Right lobe of liver (tissue), 6 donors: Measurements from ENCODE around the gene DLX2. TPM values are rescaled to one million over a fixed set of nuclear protein-coding genes. Genes with fewer than 3 reads are reported as not detected.

ENCODE experiments used
- ATAC-seq, 4 donors: fragments of 200-7000 bp; cut with Tn5 transposase; one replicate each; pipeline ENCODE4 v1.9.1; 2020; ENCODE audit warnings: mild to moderate bottlenecking in 4 of 4, moderate library complexity in 4 of 4
- DNase-seq, 3 donors: peaks; one replicate each; pipeline ENCODE4 v3.0.0-alpha.2; 2020
- H3K27ac ChIP-seq, 3 donors: fragments of 200-600 bp; one replicate each; pipeline ENCODE4 v1.8.0; 2022
- H3K27me3 ChIP-seq, 2 donors: fragments of 200-600 bp; one replicate each; pipeline ENCODE4 v1.8.0; 2022
- H3K36me3 ChIP-seq, 4 donors: fragments of 200-600 bp; sonication (generic) in 1 of 4; one replicate each; pipeline versions ENCODE4 v1.5.1 to v1.8.0; 2017 to 2022; ENCODE audit warnings: control low read depth in 1 of 4
- H3K4me1 ChIP-seq, 4 donors: fragments of 200-600 bp; sonication (generic) in 1 of 4; one replicate each; pipeline versions ENCODE4 v1.5.1 to v1.8.0; 2017 to 2022; ENCODE audit warnings: control low read depth in 1 of 4
- H3K4me3 ChIP-seq, 3 donors: fragments of 200-600 bp; one replicate each; pipeline ENCODE4 v1.8.0; 2022
- H3K9me3 ChIP-seq, 4 donors: fragments of 200-600 bp; sonication (generic) in 1 of 4; one replicate each; pipeline versions ENCODE4 v1.5.1 to v1.8.0; 2017 to 2022; ENCODE audit warnings: control low read depth in 1 of 4
- CTCF ChIP-seq, 4 donors: fragments of 200-600 bp in 3 of 4; fragments of 450-650 bp in 1 of 4; IDR thresholded peaks; one replicate each; pipeline versions ENCODE4 v1.5.1 to v1.8.0; 2016 to 2022; ENCODE audit warnings: antibody characterized with exemption in 4 of 4, mild to moderate bottlenecking in 2 of 4
- POLR2A ChIP-seq: fragments of 450-650 bp; IDR thresholded peaks from one replicate; pipeline ENCODE4 v1.6.1; 2017; ENCODE audit warnings: antibody characterized with exemption, mild to moderate bottlenecking
- WGBS: methylation state at CpG from one replicate; pipeline ENCODE4 v1.1.6; 2018; ENCODE audit warnings: low coverage, low lambda C conversion rate; ENCODE audit not compliant: insufficient coverage; ENCODE audit errors: missing lambda C conversion rate; 5-methylcytosine and 5-hydroxymethylcytosine counted together
- intact Hi-C, 2 donors: fragments of 100-400 bp; cut with DNase I; formaldehyde crosslinking; loops; one replicate each; pipeline versions ENCODE4 v1.11.2 to v1.14.1; 2022
- total RNA-seq, 6 experiments: library from RNA; depleted of rRNA in 2 of 6; stranded (reverse); fragments of >200 nt in 2 of 6; fragmentation: NEBNext Ultra II Directional in 3 of 6; extraction: Animal tissue kit (Norgen Biotek cat#: 25700) in 3 of 6; gene quantifications; one replicate each; pipeline versions ENCODE4 v1.1.0 to v1.2.4, GENCODE V29; 2016 to 2023
- donor health status: DM: no; HTN: yes; CAD: no.
- donor health status: DM: no; HTN: no; CAD: no.
- donor health status: DM: no; HTN: no; CAD: no.
- donor health status: DM: no; HTN: yes; CAD: no.
- donor health status: DM: no; HTN: yes; CAD: no.

Gene DLX2
- total RNA-seq, 6 experiments from 2014 or later: not detected

GRCh38 chr2:172088245-172089004 is 14.3 kb downstream of the DLX2 start:
- Histone ChIP-seq H3K4me1 (peaks cover 0 to 27% (median 5%) of the 10 kb centered on the region in 4 donors), H3K27me3 (peaks cover 57 to 94% of the 10 kb centered on the region in 2 donors), H3K9me3 (no peaks in the 10 kb centered on the region), H3K36me3 (no peaks in the 10 kb centered on the region), H3K27ac (no peak overlapping the region), H3K4me3 (no peak overlapping the region)
- WGBS: 5% methylated on average over 34 of the region's 37 CpGs
- no peak for ATAC-seq
- intact Hi-C loops: no loop called here
- TF ChIP-seq CTCF (IDR thresholded peaks at IDR 0.05) (no peak), POLR2A (no peak)
- DNase-seq: no peak

- WGBS: 0% methylated on average over 3 of the region's 23 CpGs
Observed at GRCh38 chr2:172087780-172088244, 14.9 kb downstream of the DLX2 start.

GRCh38 chr2:172087207-172087779 is 15.4 kb downstream of the DLX2 start:
- TF ChIP-seq CTCF (IDR thresholded peaks at IDR 0.05) (no peak), POLR2A (no peak)
- 12% methylated on average over 30 of the region's 31 CpGs for WGBS
- Histone ChIP-seq H3K36me3 (no peaks in the 10 kb centered on the region), H3K9me3 (no peaks in the 10 kb centered on the region), H3K4me3 (no peak overlapping the region), H3K4me1 (peaks cover 0 to 27% (median 5%) of the 10 kb centered on the region in 4 donors), H3K27me3 (peaks cover 67 to 94% of the 10 kb centered on the region in 2 donors), H3K27ac (no peak overlapping the region)
- DNase-seq (no peak), ATAC-seq (no peak)
- intact Hi-C loops: no loop called here

More at GRCh38 chr2:172087780-172088244, 14.9 kb downstream of the DLX2 start:
- TF ChIP-seq CTCF (IDR thresholded peaks at IDR 0.05) (no peak), POLR2A (no peak)
- no peaks in the 10 kb centered on the region for H3K36me3 ChIP-seq
- no peak for ATAC-seq
- peaks cover 63 to 94% of the 10 kb centered on the region in 2 donors for H3K27me3 ChIP-seq
- H3K9me3 ChIP-seq: no peaks in the 10 kb centered on the region
- no peak overlapping the region for H3K4me3 ChIP-seq
- intact Hi-C loops: no loop called here
- peaks cover 0 to 27% (median 5%) of the 10 kb centered on the region in 4 donors for H3K4me1 ChIP-seq
- no peak overlapping the region for H3K27ac ChIP-seq
- DNase-seq: no peak

- Histone ChIP-seq H3K4me3 (no peak overlapping the region), H3K36me3 (no peaks in the 10 kb centered on the region), H3K27ac (no peak overlapping the region), H3K9me3 (no peaks in the 10 kb centered on the region), H3K27me3 (peaks cover 65 to 94% of the 10 kb centered on the region in 2 donors), H3K4me1 (peaks cover 0 to 27% (median 5%) of the 10 kb centered on the region in 4 donors)
- 7% methylated on average over 42 of the region's 54 CpGs for WGBS
- DNase-seq (no peak), ATAC-seq (peak; percentile 36 to 54 (median 44))
- intact Hi-C loops: no loop called here
- TF ChIP-seq POLR2A: no peak
- TF ChIP-seq CTCF (IDR thresholded peaks at IDR 0.05): peak in 2 of 4 donors; percentile 12 to 13
Observed at GRCh38 chr2:172086241-172087206, 16.2 kb downstream of the DLX2 start.
